Upper lobe of left lung (tissue), 6 donors: ENCODE results near the gene NDUFA5. TPM values are rescaled to one million over a fixed set of nuclear protein-coding genes. Genes with fewer than 3 reads are reported as not detected.
A peak's percentile ranks its signal among the peaks of the same experiment; 100 is the strongest.

Experiments
- ATAC-seq, 2 donors: fragments of 200-7000 bp; cut with Tn5 transposase; one replicate each; pipeline ENCODE4 v1.9.1; 2022; ENCODE audit warnings: mild to moderate bottlenecking in 2 of 2, moderate library complexity in 2 of 2; ENCODE audit not compliant: low FRiP score in 2 of 2
- DNase-seq, 2 donors: peaks; one replicate each; pipeline ENCODE4 v3.0.0-alpha.2; 2019 to 2020
- H3K27ac ChIP-seq, 4 donors: fragments of 200-600 bp; sonication (generic); one replicate each; pipeline ENCODE4 v1.5.1; 2016 to 2019
- H3K27me3 ChIP-seq, 4 donors: fragments of 200-600 bp; sonication (generic); one replicate each; pipeline ENCODE4 v1.5.1; 2017 to 2019
- H3K36me3 ChIP-seq, 4 donors: fragments of 200-600 bp; sonication (generic); one replicate each; pipeline ENCODE4 v1.5.1; 2016 to 2019
- H3K4me1 ChIP-seq, 4 donors: fragments of 200-600 bp; sonication (generic); one replicate each; pipeline ENCODE4 v1.5.1; 2018 to 2019
- H3K4me3 ChIP-seq, 4 donors: fragments of 200-600 bp; sonication (generic); one replicate each; pipeline ENCODE4 v1.5.1; 2017 to 2019; ENCODE audit warnings: mild to moderate bottlenecking in 2 of 4, moderate library complexity in 1 of 4
- H3K9me3 ChIP-seq, 4 donors: fragments of 200-600 bp; sonication (generic); one replicate each; pipeline ENCODE4 v1.5.1; 2018 to 2019
- CTCF ChIP-seq, 6 experiments: fragments of 450-650 bp in 4 of 6; fragments of 200-600 bp in 2 of 6; sonication (generic) in 2 of 6; IDR thresholded peaks; one replicate each; pipeline ENCODE4 v1.5.1; 2016 to 2019; ENCODE audit warnings: antibody characterized with exemption in 6 of 6
- EP300 ChIP-seq, 4 donors: sonication (generic); formaldehyde crosslinking; IDR thresholded peaks; one replicate each; pipeline ENCODE4 v1.5.1; 2017; ENCODE audit warnings: antibody characterized with exemption in 4 of 4, control low read depth in 2 of 4
- POLR2A ChIP-seq, 4 donors: fragments of 450-650 bp; IDR thresholded peaks; one replicate each; pipeline ENCODE4 v1.5.1; 2016 to 2017; ENCODE audit warnings: antibody characterized with exemption in 4 of 4, mild to moderate bottlenecking in 2 of 4
- POLR2AphosphoS5 ChIP-seq, 2 donors: sonication (generic); formaldehyde crosslinking; IDR thresholded peaks; one replicate each; pipeline ENCODE4 v1.5.1; 2017; ENCODE audit warnings: antibody characterized with exemption in 2 of 2
- WGBS, 2 donors: methylation state at CpG; one replicate each; pipeline ENCODE4 v1.1.5; 2017 to 2018; 5-methylcytosine and 5-hydroxymethylcytosine counted together
- total RNA-seq, 6 donors: library from RNA; depleted of rRNA in 4 of 6; stranded (reverse); fragments of >200 nt in 4 of 6; gene quantifications; one replicate each; pipeline versions ENCODE4 v1.1.0 to v1.2.1, GENCODE V29; 2016 to 2021
- donor health status: DM: no; HTN: no; CAD: no; lungs with moderate emphysema.
- donor health status: DM: no; HTN: yes; CAD: no; lungs with severe emphysema.

Gene NDUFA5
- total RNA-seq, 6 donors from 2014 or later, result 11.5 to 65.8 (median 43.0) TPM

GRCh38 chr7:123569352-123570010 lies 11.9 kb upstream of the NDUFA5 start:
- peaks cover 0 to 3% (median 0%) of the 10 kb centered on the region in 4 donors for H3K4me1 ChIP-seq
- WGBS, 2 donors, result 33 to 38% methylated on average over 2 of the region's 2 CpGs
- no peak overlapping the region for H3K27ac ChIP-seq
- H3K9me3 ChIP-seq, result no peaks in the 10 kb centered on the region
- no peak for DNase-seq
- no peaks in the 10 kb centered on the region for H3K36me3 ChIP-seq
- H3K27me3 ChIP-seq, result no peaks in the 10 kb centered on the region
- no peak overlapping the region for H3K4me3 ChIP-seq
- ATAC-seq, result no peak
- no peak for TF ChIP-seq CTCF (IDR thresholded peaks at IDR 0.05)
- TF ChIP-seq POLR2A (IDR thresholded peaks at IDR 0.05), result no peak
- TF ChIP-seq POLR2AphosphoS5 (IDR thresholded peaks at IDR 0.05), result no peak
- no peak for TF ChIP-seq EP300 (IDR thresholded peaks at IDR 0.05)

- ATAC-seq (no peak), DNase-seq (no peak)
- TF ChIP-seq POLR2AphosphoS5 (IDR thresholded peaks at IDR 0.05), result no peak
- TF ChIP-seq CTCF (IDR thresholded peaks at IDR 0.05), result no peak
- no peak for TF ChIP-seq POLR2A (IDR thresholded peaks at IDR 0.05)
- TF ChIP-seq EP300 (IDR thresholded peaks at IDR 0.05), result no peak
- Histone ChIP-seq H3K36me3 (no peaks in the 10 kb centered on the region), H3K4me1 (peaks cover 0 to 5% (median 4%) of the 10 kb centered on the region in 4 donors), H3K27ac (no peak overlapping the region), H3K27me3 (no peaks in the 10 kb centered on the region), H3K4me3 (no peak overlapping the region), H3K9me3 (no peaks in the 10 kb centered on the region)
Observed at GRCh38 chr7:123562121-123562520, 4.5 kb upstream of the NDUFA5 start.

GRCh38 chr7:123558289-123558874 lies 764 bp upstream of the NDUFA5 start:
- TF ChIP-seq EP300 (IDR thresholded peaks at IDR 0.05), result no peak
- TF ChIP-seq CTCF (IDR thresholded peaks at IDR 0.05), result no peak
- TF ChIP-seq POLR2AphosphoS5 (IDR thresholded peaks at IDR 0.05), result no peak
- no peak for TF ChIP-seq POLR2A (IDR thresholded peaks at IDR 0.05)
- DNase-seq, result no peak
- Histone ChIP-seq H3K27me3 (no peaks in the 10 kb centered on the region), H3K4me3 (peak overlapping the region; percentile 49 to 81 (median 74)), H3K27ac (peak overlapping the region; percentile 85 to 89 (median 86)), H3K9me3 (no peaks in the 10 kb centered on the region), H3K36me3 (peaks cover 0 to 6% (median 1%) of the 10 kb centered on the region in 4 donors), H3K4me1 (peaks cover 16 to 30% (median 25%) of the 10 kb centered on the region in 4 donors)
- 55 to 70% methylated on average over 4 of the region's 4 CpGs for WGBS, 2 donors
- ATAC-seq, result no peak

GRCh38 chr7:123557016-123557397 lies 611 bp downstream of the NDUFA5 start:
- peaks cover 16 to 35% (median 25%) of the 10 kb centered on the region in 4 donors for H3K4me1 ChIP-seq
- TF ChIP-seq POLR2AphosphoS5 (IDR thresholded peaks at IDR 0.05) (no peak), CTCF (IDR thresholded peaks at IDR 0.05) (no peak), POLR2A (IDR thresholded peaks at IDR 0.05) (no peak), EP300 (IDR thresholded peaks at IDR 0.05) (no peak)
- H3K27ac ChIP-seq, result peak overlapping the region; percentile 85 to 89 (median 86)
- DNase-seq, result no peak
- no peaks in the 10 kb centered on the region for H3K27me3 ChIP-seq
- peaks cover 0 to 15% (median 1%) of the 10 kb centered on the region in 4 donors for H3K36me3 ChIP-seq
- peak in 1 of 2 donors; percentile 14 for ATAC-seq
- H3K9me3 ChIP-seq, result no peaks in the 10 kb centered on the region
- WGBS, 2 donors, result 2 to 5% methylated on average over 12 of the region's 12 CpGs
- H3K4me3 ChIP-seq, result peak overlapping the region; percentile 63 to 81 (median 74)
